GM19328 (cell line): ENCODE measurements around the gene ALPL.
"Not testable (repeated sequence)": the region's sequence is repeated elsewhere in the genome, so short reads cannot be mapped to it uniquely, and the experiment has no call there.

Experiments
- ATAC-seq: cut with Tn5 transposase; IDR thresholded peaks from one replicate; pipeline ENCODE4 v1.9.1; 2021; ENCODE audit warnings: mild to moderate bottlenecking, moderate library complexity; ENCODE audit not compliant: unreplicated experiment

The ALPL gene

DNA sequence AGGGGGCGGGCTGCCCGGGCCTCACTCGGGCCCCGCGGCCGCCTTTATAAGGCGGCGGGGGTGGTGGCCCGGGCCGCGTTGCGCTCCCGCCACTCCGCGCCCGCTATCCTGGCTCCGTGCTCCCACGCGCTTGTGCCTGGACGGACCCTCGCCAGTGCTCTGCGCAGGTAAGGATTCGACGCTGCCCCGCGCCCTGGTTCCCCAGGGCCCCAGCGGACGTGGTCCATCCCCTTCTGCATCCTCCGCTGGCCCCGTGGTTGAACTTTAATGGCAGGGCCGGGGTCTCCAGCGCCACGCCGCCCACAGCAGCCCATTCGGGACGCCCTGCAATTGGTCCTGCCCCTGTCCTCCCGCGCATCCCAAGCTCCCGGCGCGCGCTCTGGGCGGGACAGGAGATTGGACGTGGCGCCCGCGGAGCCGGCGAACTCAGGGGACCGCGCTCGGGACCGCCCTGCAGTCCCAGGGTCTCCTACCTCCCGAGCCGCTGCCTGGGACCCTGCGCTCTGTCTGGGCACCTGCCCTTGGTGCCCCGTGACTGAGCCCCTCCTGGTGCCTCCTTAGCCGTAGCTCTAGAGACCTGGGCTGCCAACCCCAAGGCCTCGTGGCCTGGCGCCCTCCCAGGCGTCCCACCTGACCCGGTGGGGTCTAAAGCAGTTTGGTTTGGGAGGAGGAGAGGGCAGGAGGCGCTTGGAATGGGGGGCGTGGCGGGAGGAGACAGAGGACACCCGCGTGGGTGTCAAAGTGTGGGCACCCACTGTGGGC lies at the start of gene ALPL:
TSS of gene ALPL (plus strand) at position 73 of the 762 bp plus-strand sequence. CDS start 44,659 bp downstream, outside the sequence.
- ATAC-seq: no peak

DNA sequence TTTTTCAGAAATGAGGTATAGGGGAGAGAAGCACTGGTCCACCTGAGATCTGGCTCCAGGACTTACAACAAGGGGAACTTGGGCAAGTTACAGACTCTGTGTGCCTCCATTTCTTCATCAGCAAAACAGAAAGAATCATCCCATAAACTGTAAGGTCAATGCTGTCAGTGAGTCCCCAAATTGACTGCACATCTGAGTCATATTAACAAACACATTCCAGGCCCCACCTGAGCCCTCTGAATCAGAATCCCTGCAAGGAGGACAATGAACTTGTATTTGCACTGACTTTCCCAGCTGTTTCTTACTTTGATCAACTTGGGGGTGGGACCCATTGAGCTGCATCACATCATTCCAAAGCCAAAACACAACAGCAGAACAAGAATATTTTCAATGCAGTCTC lies 44.1 kb upstream of the ALPL start:
- ATAC-seq: not testable (repeated sequence)

DNA sequence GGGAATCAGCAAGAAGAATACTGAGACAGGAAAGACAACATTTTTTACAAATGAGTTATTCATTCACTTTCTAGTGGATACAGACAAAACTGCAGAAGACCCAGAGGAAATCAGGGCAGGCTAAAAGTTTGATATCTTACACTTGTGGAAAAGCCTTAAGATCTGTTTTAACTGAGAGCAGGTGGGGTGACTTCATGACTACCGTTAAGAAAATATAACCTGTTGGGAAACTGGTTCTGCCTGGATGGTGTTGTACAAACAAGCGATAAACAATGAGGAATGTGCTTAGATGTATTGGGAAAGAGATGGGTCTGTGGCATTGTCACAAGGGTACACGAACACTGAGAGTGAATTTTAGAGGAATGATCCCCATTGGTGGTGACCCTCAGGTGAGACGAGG lies 41.3 kb upstream of the ALPL start:
- ATAC-seq: not testable (repeated sequence)

DNA sequence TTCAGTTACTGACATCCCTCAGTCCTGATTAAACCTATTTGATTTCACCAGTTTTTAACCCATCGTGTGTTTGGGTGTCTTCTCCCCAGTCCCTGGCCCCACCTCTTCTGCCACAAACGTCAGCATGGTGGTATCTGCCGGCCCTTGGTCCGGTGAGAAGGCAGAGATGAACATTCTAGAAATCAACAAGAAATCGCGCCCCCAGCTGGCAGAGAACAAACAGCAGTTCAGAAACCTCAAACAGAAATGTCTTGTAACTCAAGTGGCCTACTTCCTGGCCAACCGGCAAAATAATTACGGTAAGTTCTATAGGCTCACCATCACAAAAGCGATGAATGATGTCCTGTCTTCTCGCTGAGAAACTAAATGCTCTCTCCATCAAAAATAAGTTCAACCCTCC lies 40.6 kb upstream of the ALPL start:
- ATAC-seq: no peak

DNA sequence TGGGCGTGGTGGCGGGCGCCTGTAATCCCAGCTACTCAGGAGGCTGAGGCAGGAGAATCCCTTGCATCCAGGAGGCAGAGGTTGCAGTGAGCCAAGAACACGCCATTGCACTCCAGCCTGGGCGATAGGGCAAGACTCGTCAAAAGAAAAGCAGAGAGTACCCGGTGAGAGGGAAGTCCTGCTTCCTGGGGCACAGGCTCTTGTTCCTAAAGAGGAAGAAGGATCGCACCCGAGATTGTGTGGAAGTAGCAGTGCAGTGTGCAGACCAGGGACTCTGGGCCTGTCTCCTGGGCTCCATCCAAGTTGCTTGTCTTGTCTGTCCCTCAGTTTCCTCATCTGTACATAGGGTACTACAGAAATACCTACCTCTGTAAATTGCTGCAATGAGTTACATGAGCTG lies 39.6 kb upstream of the ALPL start:
- no peak for ATAC-seq

DNA sequence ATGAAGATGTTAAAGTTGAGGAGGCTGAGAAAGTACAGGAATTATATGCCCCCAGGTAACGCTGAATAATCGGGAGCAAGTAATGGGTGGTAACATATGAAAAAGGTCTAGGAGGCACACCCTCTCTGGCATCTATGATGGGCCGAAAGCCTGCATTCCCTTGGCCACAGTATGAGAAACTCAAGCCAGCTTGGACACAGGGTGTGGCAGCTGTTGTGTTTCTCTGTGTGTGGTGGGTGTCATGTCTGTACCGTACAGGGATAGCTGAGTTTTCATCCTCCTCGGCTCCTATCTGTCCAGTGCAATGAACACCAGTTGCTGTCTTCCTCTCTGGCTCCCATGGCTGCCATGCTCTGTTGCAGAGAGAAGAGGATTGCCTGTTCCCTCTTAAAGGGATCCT lies 36.4 kb upstream of the ALPL start:
- ATAC-seq: no peak

DNA sequence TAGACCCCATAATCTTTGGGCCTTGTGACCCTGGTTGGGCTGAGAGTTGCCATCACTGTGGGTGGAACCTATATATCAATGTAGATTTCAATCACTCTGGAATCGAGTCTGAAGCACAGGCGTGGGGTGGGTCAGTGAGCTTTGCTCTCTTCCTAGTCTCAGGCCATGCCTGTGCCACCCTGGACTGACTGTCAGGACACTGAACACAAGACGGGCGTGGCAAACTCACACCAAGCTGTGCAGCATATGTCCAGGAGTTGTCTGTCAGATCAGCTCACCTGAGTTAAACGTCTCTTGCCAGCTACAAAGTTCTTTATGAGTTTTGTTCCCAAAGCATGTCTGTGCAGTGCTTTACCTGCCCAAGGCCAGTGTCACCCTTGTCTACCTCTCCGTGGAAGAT lies 30.9 kb upstream of the ALPL start:
- ATAC-seq: no peak

DNA sequence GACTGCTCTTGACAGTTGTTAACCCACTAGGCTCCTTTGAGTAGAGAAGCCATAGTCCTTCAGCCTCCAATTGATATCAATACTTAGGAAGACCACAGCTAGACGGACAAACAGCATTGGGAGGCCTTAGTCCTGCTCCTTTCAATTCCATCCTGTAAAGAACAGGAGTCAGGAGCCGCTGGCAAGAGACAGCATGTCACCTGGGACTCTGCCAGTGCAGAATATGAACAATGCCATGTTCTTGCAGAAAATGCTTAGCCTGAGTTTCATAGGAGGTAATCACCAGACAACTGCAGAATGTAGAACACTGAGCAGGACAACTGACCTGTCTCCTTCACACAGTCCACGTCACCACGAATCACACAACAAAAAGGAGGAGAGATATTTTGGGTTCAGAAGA lies 25.3 kb upstream of the ALPL start:
- not testable (repeated sequence) for ATAC-seq

DNA sequence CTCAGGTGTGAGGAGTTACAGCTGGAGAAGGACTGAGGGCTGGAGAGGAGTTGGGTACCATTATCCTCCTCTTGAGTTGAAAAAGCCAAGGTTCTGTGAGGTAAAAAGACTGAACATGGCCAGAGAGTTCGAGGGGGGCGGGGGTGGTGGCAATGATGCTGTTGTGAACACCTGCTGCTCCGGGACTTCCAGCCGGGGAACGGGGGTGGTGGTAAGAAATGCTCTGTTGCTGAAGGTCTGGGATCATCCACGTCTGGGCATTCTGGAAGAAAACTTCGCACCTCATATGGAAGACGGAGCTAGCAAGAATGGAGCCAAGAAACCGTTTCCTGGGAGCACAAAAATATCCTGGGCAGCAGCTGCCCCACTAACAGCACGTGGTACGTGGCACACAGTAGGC lies 20.1 kb upstream of the ALPL start:
- ATAC-seq: no peak

DNA sequence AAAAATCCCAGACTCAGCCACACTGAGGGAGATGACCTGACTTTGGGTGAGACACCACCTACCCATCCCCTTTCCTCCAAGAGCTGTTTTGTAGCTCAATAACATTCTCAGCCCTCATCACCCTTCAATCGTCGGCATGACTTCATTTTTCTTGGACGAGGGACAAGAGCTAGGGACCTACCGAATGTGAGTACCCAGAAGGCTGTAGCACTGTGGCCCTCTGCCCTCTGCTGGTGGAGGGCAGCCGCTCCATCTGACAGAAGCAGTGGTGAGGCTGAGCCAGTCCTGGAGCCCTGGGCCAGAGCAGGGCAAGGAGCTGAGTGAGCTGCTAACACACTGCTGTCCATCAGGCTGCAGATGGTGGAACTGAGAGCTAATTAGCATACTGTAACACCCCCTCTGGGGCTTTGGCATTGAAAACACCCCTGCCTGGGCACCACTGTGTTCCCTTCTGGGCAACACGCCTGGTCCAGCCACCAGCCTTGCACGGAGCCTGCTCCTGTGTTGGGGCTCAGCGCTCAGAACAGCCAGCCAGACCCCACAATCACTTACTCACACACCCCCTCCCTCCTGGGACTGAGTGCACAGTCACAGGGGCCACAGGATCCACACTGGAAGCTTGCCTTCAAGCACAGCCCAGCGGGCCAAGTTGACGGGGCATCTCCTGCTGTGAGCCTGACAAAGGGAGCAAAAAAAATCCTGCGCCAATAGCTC lies 18.3 kb upstream of the ALPL start:
- no peak for ATAC-seq

DNA sequence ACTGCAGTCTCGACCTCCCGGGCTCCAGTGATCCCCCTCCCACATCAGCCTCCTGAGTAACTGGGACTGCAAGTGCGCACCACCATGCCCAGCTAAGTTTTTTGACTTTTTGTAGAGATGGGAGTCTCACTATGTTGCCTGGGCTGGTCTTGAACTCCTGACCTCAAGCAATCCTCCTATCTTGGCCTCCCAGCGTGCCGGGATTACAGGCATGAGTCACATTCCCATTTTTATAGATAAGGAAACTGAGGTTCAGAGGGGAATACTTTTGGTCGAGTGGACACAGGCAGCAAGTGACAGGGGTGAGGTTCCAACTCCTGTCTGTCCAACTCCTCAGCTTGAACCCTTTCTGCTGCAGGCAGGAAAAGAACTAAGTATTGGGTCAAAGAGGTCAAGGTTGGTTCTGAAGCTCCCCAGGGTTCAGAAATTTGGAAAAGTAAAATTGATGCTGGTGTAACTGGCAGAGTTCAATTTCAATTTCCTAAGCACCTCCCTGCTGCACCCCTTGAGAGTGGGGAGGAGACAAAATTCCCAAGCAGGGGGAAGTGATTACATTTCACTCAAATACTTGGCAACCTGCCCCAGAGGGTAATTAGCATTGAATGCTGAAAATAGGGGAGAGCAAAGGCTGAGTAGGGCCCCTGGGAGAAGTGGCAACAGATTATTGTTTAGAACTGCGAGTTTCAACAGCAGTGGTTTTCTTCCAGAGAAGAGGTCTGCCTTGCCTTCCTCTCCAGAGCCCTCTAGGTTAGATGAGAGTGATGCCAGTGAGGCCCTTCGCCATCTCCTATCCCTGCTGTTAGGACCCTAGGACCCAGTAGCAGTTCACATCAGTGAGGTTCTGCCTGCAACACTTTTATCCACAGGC lies 17.5 kb upstream of the ALPL start:
- no peak for ATAC-seq

DNA sequence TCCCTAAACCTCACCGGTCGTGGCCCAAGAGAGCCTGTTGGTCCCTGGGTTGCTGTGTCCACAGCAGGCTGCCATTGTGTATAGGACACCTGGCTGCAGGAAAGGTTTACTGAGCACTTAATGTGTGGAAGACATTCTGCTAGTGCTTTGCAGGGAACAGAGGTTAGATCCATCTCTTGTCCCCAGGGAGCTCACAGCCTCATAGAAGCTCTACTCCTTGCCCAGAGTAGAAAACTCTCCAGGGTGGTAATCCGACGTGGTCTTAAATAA lies 16.9 kb upstream of the ALPL start:
- ATAC-seq: no peak

DNA sequence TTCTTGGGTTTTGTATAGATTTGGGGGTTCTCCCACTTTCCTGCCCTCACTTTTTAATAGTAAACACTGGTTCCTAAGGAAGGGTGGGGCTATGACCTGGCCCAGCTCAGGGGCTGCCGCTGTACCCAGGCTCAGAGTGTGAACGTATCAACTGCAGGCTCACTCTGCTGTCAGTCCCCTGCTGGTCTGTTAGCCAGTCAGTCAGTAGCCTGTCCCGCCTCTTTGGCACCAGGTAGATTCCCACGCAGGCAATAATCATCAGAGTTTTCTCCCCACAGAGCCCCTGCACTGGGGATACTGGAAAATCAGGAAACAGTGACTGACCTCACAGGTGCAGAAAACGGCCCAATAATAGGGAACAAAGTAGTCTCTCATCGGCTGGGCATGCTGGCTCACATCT lies 15.0 kb upstream of the ALPL start:
- ATAC-seq: no peak

DNA sequence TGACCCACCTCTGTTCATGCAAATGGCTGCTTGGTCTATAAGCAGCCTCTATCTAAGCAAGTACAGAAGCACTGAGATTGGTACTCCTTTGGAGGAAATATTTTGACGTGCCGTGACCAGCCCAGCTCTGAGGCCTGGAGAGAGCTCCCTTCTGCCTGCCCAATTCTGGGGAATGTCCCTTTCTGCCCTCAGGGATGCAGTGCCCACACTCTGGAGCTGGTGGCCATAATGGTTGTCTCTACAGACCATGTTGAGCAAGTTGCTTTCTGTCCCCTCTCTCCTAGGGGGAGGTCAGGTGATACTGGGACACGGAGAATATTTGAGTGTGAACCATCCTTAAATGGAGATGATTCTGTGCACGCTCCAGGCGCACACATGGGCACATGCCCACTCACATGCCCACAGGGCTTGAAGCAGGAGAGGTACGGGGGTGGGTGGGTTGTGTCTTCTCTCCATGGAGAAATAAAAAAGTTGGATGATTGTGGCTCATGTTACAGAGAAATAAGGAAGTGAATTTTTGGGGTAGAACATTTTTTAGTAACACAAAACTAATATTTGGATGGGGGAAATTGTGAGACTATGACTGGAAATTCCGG lies 13.9 kb upstream of the ALPL start:
- no peak for ATAC-seq

DNA sequence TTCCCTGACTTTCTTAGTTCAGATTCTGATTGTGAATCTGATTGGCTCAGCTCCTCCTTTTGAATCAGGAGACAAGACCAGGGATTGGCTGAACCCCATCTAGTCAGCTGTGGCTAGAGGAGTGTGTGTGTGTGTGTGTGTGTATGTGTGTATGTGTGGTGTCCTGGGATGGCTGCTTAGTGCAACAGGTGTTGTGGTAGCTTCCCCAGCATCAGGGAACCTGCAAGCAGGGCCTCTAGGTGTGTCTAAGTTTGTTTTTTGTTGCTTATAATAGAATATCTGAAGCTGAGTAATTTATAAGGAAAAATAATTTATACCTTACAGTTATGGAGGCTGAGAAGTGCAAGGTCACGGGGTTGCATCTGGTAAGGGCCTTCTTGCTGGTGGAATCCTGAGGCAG lies 13.2 kb upstream of the ALPL start:
- ATAC-seq: no peak

DNA sequence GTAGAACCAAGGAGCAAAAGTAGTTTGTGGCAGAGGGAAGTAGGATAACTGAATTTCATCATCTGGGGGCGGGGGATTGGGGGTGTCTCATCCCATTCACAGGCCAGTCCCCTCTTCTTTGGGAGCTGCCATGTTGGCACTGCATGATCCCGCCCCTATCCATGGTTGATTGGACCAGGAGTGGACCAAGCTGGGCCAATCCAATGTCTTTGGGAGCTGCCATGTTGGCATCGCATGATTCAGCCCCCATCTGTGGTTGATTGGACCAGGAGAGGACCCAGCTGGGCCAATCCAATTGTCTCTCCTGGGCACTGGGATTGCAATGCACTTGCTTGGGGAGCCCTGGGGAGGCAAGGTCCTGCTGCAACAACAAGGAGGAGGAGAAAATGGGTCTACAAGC lies 12.3 kb upstream of the ALPL start:
- ATAC-seq: no peak

DNA sequence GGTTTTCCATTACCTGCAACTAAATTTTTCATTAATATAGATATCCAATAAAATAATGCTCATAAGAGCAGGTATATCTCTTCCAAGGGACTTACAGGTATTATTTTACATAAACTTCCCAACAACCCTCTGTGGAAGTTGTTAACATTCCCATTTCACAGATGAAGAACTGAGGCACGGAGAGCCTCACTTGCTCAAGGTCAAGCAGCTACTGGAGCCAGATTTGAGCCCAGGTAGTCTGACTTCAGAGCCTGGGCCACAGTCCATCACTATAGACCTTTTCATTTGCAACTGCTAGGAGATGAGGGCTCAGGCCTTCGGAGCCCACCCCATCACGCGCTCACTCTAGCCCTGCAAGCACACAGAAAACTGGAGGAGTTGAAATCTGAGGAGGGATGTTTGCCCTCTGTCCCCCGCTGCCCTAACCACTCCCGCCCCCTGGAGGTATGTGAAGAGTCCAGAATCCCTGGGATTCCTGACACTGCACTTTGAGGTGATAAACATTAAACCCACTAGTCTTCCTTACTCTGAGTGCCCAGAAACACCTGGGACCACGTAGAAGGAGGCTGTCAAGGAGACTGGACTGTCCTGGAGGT lies 11.7 kb upstream of the ALPL start:
- ATAC-seq: no peak

DNA sequence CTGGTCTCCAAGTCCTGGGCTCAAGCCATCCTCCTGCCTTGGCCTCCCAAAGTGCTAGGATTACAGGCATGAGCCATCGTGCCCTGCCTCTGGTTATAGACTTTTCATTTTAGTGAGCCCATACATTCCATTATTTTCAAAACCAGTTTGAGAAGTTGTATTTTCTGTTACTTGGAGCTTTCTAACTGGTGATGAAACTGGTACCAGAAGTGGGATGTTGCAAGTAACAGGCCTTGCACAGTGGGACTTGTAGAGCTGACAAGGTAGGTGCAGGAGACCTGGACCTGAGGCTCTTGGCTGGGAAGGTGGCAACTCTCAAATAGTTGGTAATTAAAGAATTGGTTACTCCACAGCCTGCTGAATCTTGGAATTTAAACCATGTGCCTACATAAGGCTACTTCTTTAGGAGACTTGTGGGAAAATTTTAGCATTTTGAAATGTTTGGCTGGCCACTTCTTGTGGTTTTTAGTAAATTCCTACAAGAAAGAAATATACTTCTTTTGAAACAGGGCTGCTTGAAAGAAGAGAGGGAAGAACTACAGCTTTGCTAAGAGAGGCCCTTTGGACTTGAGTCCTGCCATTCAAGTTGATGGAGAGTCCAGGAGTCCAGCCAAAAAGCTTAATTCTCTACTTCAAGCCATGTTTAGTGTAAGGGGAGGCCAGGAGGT lies 9.8 kb upstream of the ALPL start:
- ATAC-seq: no peak

DNA sequence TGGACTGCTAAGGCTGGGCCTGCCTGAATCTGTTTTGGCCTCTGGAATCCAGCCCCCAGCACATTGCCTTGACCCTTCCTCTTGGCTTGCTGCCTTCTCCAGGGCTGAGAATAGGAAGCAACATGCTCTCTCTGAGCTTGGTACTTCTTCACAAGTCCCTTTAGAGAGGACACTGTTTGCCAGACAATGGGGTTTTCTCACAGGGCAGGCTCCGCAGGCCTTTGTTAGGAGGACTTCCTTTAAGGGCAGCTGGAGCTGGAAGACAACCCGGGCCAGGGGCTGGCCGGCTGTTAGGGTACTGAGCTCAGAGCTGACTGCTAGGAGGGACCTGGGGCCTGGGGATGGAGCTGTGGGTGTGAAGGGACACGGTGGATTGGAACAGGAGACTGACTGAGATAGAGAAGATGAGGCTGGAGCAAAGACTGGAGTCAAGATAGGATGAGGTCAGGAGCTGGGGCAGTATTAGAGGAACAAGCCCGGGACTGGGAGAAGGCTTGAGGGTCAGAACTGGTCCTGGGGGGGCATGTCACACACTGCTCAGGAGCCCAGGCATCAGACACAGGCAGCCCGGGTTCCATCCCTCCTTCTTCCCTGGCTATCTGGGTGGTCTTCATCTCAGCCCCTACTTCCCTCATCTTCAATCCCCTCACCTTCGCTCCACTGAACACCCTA lies 5.4 kb upstream of the ALPL start:
- no peak for ATAC-seq

DNA sequence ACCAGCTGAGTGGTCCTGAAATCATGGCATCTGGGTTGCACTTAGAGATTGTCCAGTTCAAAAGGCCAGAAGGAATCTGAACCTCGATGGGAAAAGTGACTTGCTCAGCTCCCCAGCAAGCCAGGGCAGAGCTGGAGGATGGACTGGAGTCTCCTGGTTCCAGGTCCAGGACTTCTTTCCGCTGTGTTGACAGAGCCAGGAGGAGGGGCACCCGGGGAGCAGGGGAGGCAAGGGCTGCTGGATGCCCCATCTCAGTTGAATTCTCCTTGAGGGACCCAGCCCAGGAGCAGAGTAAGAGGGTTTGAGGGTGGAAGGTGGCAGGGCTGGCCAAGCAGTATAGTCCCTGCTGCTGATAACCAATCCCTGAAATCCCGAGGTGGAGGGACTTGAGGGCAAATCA lies 2.4 kb upstream of the ALPL start:
- ATAC-seq: no peak
